Activated CD4-positive, alpha-beta T cell treated with anti-CD3 and anti-CD28 coated beads, Interleukin-2, amount 50 U/mL, for 24 hours (primary cell): ENCODE data around the gene FSTL5.

Experiments used
- DNase-seq, 2 donors: peaks; one replicate each; pipeline ENCODE4 v3.0.0-alpha.2; 2020; ENCODE audit warnings: low read depth in 1 of 2, low spot score in 1 of 2

The FSTL5 gene

DNA sequence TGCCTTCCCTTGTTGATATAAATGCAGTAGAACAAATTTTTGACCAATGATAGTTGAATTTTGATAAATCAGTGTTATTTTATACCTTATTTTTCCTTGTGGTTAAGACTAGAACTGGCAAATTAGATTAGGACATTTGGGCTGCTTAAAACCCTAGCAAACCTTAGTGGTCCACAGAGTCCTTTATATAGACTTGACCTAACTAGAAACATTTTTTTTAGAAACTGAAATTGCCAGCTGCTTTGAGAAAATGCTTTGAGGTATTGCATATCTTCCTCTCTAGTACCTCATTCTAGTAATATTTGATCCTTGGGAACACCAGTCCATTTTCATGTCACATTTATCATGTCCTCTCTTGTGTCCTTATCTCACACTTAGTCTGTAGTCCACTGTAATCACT lies 580.3 kb downstream of the FSTL5 start:
- DNase-seq = no peak

DNA sequence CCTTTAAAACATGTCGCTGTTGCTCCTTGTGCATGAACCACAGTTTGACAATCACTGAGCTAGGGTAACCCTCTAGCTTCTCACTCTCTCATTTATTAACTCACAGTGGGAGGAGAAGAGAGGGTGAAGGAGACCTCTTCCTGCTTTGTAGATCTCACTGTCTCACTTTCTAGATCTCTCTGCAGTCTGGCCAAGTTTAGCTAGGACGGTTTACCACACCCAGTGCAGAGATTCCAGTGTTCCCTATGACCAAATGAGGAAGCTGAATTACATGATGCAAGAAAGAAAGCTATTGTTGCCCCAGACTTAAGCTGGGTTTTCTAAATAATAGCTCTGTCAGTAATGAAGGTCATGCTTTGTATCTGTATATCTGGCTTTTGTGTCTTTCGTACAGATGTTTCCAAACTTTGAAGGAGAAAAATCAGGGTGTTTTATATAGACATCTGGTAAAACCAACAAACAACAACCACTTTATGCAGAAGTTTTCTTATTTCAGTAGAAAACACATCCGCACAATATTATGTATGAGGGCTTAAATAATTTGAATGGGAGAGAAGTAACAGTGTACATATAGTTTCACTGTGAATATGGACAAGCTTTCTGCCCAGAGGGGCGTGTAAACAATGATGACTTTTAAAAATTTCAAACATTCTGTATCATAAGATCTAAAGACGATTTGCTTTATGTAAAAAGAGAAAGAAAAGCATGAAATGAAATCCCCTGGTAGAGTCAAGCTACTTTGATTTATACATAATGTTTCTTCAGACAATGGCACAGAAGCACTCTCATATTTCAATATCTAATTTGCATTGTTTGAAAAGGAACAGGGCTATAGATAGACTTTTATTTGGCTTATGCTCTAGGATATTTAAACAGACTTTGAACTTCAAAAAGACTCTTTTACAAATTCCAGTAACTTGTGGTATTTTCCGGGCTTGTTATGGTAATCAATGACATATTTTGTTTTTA lies 582.3 kb downstream of the FSTL5 start:
- DNase-seq = no peak

DNA sequence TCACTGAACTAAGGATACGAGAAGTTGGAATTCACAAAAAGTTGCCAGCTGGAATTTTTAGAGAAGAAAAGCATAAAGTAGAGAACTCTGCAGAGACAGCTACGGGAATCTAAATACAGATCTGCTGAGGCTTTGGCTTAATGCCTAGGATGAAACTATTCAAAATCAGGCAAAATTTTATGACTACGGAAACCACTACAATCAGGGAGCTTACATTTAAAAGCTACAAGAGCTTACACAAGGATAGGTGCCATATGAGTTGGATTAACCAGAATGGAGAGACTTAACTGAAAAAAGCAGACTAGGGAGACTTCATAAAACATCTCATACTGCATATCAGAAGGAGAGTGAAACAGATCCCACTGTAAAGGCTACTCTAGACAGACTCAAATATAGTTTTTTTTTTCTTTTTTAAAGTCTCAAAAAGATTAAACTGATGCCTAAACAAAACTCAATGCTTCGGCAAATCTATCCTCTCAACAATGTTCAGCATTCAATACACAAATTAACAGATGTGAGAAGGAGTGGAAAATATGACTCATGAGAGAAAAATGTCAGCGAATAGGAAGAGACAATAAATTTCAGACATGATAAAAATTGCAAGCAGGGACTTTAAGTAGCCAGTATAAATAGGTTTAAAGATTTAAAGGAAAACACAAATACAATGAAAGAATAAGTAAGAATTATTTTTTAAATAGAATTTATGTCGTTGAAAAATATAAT lies 586.1 kb downstream of the FSTL5 start:
- DNase-seq = no peak

DNA sequence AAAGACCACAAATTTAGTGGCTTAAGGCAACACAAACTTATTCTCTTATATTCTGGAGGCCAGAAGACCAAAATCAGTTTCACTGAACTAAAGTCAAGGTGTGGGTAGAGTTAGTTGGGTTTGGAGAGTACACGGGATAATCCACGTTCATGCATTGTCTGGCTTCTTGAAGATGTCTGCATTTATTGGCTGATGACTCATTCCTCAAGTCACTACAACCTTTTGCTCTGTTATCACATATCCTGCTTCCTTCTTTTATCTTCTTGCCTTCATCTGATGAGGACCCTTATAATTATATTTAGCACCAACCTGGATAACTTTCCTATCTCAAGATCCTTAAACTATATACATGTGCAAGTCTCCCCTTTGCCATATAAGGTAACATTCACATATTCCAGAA lies 590.0 kb downstream of the FSTL5 start:
- DNase-seq = no peak

DNA sequence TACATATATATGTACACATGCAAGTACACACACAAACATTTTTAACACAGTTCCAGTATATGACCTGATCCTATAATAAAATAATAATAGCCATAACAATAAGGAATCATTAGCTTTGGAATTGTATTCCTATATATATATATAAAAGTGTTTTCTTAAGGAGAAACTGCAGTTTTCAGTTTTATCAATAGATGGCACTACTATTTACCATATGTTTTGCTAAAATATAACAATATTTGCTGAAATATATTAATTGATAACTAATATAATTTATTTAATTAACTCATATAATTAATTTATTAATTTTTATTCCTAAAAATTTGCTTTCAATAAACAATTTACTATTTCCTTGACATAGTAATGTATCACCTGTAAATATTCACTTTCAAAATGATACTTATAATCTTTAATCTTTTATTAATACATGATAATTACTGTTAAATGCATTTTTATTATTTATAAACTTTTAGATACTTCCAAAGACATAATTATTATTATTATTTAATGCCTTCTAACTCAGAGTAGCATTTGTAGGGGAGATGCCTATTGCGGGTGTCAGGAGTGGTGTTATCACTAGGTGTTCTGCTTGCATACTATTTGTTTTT lies 599.5 kb downstream of the FSTL5 start:
- no peak for DNase-seq

DNA sequence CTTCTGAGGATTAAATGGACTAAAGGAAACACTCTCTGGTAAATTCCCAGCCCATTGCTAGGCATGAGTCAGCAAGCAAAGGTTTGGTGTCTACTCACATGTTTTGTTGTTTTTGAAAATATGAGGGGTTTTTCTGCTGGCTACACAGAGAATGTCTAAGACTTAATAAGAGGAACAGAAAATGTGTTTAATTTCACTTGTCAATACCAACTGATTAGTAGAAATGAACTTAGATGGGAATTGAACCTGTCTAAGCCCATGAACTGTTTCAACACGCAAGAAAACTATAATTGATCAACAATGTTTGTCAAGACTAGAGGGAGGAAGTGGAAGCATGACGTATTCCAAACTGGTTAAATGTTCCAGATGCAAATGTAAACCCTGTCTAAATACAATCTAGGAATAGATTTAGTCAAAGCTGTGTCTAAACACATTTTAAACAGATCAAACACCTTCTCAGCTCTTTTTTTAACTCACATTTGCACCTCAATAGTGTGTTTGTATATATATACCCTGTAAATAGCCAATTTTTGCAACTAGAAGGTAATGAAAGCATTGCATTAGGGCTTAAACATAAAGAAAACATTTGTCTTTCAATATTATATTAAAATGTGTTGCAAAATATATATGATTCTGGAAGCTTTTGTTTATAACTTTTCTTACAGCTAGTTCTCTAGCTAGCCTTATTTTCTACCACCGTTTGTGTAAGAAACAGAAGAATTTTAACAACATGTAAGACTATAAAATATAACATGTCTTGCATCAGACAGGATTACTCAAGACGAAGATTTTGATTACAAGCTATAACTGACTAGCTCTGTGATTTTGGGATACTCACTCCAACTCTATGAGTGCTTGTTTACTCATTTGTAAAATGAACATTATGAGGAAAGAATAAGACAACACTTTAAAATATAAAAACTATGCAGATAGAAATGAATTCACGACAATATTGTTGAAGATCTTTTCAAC lies 607.8 kb downstream of the FSTL5 start:
- DNase-seq = no peak

DNA sequence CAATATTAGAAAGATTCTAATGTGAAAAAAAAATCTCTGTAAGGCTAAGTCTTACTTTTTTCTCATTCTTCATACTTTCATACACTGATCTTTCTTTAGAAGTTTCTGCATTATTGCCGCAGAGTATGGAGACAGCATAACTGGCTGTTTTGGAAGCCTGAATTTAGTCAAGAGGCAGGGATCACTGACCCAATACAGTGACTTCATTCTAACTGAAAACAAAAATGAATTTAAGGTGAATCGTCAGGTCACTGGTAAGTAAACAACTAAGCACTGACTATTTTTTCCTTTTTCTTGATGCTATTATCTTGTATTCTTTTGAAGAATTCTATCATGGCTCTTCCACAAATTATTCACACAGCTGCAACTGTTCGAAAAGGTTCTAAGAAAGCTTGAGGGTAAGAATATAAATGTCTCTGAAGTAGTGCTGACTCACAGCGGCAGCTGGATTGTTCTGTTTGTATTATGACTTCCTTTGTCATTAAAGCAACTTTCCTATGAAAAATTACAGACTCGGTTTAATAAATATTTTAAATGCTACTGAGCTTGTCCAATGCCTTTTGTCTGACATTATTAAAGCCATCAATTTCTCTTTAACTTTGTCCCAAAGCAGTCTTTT lies 609.3 kb downstream of the FSTL5 start:
- no peak for DNase-seq

DNA sequence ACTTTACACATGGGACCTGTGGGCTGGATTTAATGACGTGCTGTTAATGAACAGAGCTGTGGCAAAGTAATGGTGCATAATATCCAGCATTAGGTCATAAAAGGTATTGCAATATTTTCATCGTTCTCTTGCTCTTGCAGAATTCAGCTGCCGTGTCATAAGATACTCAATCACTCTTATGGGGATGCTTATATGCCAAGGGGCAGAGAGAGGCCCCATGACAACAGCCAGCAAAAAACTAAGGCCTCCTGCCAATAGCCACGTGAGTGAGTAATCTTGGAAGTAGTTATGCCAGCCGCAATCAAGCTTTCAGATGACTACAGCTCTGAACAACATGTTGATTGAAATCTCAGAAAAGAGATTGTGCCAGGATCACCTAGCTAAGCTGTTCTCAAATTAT lies 616.9 kb downstream of the FSTL5 start:
- DNase-seq = no peak

DNA sequence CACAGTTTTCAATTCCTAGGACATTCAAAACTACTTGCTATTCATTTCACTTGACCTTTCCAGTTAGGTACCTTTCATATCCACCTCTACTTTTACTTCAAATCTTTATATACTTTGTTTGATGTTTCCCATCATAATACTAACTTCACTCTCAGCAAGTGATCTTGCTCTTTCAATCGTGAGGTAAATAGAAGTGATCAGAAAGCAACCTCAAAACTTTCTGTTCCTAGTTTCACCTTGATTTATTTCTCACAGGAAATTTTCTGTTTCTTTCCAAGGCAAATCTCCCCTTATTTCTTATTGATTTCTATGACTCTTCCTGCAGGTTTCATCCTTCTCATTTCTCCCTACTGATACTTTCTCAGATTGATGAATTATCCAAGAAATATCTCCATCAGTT lies 623.5 kb downstream of the FSTL5 start:
- no peak for DNase-seq

DNA sequence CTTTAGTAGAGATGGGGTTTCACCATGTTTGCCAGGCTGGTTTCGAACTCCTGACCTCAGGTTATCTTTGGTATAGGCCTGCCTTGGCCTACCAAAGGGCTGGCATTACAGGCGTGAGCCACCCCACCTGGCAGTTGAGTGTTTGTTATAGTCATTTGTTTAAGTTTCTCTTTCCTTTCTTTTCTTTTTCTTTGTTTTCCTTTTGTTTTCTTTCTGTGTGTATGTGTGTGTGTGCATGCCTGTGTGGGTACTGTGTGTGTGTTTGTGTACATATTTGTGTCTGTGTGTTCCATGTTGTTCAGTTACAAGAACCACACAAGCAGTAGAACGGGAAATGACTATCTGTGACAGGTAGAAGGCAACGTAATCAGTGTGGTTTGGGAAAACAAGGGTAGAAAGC lies 624.9 kb downstream of the FSTL5 start:
- DNase-seq = no peak

DNA sequence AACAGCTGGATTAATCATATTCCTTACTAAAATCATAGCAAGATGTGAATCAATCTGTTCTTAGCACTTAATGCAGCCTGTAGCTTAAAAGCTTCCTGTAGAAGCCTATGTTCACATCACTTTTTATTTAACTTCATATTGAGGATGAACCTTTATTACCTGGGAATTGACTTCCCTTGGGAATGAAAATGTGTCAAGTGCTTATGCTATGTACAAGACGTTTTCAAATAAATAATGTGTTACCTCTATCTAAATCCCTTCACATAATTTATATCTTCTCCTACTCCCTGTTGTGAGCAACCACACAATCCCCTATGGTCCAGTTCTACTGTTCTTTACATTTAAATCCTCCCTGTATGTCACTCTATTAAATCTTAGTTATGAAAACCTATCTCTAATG lies 633.1 kb downstream of the FSTL5 start:
- no peak for DNase-seq

DNA sequence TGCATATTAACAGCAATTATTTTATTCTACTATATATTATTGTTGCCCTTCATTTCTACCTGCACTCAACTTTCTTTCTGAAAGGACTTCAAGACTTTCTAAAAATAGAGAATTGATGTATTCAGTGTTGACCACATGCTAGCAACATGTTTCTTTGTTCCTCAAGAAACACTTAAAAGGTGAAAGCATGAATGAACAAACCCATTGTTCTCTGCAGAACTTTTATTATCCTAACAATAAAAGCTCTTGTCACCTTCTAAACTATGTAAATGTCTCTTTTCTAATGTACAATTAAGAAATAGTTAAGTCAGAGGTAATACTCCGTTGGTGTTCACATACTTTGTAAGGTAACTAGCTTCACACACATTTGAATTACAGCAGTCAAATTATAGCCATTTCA lies 638.7 kb downstream of the FSTL5 start:
- no peak for DNase-seq

DNA sequence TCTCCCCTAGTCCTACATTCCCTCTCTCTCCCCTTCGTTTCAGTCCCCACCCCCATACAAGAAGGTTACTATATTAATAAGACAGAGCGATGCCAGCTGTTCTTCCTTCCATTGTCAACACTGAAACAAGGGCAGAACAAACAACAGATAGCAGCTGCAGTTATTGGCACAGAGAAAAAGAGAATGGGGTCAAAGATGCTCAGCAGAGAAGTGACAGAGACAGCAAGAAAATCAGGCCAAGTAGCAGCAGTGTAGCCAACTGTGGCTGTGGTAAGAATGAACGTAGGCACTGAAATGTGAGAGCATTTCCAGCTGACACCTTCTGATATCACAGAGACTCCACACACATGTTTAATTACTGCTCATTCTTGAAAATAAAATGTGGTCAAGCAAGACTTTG lies 641.8 kb downstream of the FSTL5 start:
- no peak for DNase-seq

DNA sequence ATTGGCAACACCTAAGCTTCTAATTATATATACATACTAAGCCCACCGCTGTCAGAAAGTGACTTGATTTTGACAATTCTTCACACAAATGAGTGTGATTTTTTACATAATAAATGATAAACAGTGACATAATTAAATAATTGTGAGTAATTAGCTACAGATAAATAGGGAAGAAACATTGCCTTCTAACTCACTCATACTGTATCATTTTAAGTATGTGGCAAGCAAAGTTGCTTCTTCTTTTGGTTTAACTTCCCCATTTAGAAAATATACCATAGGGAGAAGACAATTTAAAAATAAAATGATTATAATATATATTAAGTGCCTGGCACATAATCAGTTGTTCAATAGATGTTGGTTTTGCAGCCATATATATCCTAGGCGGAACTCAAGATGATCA lies 644.2 kb downstream of the FSTL5 start:
- no peak for DNase-seq

DNA sequence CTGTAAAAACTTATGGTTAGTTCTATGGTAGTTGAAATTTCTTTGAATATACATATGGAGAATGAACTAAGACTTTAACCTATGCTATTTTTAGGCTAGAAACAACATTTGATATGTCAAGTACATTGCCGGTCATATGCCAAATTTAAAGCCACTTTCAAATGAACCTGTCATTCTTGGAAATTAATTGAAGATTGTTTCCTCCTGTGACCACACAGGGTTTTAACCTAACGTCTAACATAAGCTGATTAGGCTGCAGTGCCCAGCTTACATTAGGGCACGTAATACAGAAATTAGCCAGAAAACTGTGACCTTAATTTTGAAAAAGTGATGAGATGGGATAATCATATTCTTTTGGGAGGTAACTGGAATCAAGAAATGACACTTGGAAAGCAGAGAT lies 645.9 kb downstream of the FSTL5 start:
- no peak for DNase-seq

DNA sequence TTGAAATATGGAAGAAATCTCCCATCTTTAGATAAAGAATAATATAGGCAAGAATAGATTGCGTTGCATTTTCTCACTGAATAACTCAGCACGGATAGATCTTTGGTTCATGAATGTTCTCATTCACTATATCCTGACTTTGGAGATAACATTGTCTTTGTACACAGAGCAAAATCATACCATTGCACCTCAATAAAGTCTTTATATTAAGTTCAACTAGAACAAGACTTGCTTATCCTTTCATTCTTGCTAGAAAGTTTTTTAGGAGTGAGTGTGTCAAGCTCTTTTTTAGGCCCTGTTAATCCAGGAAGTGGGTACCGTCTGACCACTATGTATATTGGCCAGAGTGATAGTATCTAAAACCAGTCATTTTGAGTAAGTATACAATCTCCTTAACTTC lies 658.7 kb downstream of the FSTL5 start:
- DNase-seq = no peak

DNA sequence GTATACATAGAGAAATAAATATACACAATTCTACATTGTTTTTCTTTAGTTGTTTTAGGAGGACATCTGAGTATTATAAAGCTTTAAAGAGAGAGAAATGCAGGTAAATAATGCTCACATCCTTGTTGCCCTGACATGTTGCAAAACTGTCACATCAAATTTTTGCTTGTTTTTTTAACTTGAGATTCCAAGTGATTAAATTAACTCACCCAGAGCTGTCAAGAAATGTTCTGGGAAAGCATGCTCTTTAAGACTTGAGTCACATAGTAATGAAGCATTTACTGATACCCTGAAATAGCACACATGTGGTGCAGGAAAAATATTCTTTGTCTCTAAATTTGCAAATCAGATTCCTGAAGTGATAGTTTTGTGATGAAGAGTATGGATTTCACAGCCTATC lies 665.6 kb downstream of the FSTL5 start:
- DNase-seq = no peak

DNA sequence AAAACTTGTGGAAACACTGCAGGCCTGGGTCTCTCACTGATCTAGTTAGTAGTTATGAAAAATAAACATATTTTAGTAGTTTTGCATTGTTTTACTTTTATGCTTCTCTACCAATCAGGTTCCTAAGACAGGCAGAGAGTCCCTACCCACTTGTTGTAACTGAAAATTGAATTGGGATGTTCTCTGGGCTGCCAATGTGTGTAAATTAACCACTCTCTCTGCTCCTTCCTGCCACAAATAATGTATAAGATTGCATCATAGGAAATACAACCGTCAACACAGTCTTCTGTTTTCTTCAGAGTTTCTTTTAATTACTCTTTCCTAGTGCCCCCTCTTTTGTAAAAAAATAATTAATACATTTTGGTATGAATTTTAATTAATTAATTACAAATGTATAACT lies 677.3 kb downstream of the FSTL5 start:
- no peak for DNase-seq

DNA sequence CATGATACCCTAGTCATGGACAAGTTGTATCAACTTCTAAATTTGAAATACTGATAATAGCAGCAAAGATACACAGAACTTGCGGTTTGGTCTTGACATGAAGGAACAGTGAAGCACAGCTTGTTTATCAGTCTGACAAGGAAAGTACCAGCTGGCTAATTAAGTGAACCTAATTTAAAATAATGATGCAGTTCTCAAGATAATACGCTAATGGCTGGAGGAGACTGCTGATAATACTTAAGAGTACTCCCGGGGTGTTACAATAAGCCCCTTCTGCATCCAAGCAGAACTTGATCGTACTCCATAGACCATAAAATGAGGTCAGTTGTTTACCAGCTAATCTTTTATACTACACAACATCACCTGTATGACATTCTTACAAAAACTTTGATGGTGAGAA lies 697.5 kb downstream of the FSTL5 start:
- DNase-seq = no peak

DNA sequence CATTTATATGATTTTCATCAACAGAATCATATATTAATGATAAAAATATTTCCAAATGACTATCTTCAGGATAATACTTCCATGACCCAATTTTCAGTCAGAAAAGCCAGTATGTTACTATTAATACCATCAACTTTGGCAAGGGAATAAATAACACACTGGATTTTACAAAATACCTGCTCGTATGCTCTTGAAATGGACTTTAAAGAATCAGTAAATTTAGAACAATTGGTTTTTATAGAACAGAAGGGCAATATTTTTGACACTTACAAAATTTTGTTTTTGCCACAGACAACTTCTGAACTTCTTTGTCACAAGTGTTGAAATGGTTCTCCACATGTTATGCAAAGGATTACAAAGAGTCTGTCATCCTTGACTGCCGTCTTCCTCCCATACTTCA lies 700.4 kb downstream of the FSTL5 start:
- no peak for DNase-seq

DNA sequence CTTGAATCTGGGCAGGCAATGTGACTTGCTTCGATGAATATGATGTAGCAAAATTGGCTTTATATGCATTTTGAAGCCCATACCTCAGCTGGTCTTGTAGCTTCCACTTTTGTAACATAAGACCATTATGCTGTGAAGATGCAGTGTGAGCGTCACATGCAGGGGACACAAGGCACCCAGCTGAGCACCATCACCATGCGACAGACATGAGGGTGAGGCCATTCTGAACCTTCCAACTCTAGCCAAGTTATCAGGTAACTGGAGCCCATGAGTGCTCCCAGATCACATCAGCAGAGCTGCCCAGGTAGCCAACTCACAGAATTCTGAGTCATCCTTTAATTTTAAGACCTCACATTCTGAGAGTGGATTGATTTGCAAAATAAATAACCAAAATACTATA lies 705.9 kb downstream of the FSTL5 start:
- DNase-seq = no peak
